PC-9 (cell line): ENCODE measurements around the gene NBEAL2. TPM values are rescaled to one million over a fixed set of nuclear protein-coding genes. Genes with fewer than 3 reads are reported as not detected.

Source experiments
- BruUV-seq: library from RNA; stranded (reverse); fragments of 400-500 nt; replicated peaks from 2 replicates; lab custom pipeline; 2021; lab: Mats Ljungman, UMichigan
- CTCF ChIA-PET: fragments of 300-600 bp; sonication (Branson Sonifier 250); formaldehyde crosslinking; loops from one replicate; lab custom pipeline; 2022; ENCODE audit warnings: antibody characterized with exemption; lab: Charles Lee
- POLR2A ChIA-PET: fragments of 300-600 bp; sonication (Branson Sonifier 250); formaldehyde crosslinking; loops from one replicate; lab custom pipeline; 2022; ENCODE audit warnings: antibody characterized with exemption; ENCODE audit not compliant: unreplicated experiment; lab: Charles Lee
- DNase-seq, 2 experiments: peaks; one replicate each; pipeline versions ENCODE4 v3.0.0 to v3.0.0-alpha.2; 2015 to 2022; ENCODE audit warnings: mixed read lengths in 1 of 2
- H2AFZ ChIP-seq: fragments of 200-600 bp; sonication (generic); 2 replicates; pipeline ENCODE4 v1.8.1; 2017; ENCODE audit warnings: antibody characterized with exemption
- H3F3A ChIP-seq: fragments of 200-600 bp; sonication (generic); 2 replicates; pipeline ENCODE4 v1.8.1; 2017; ENCODE audit warnings: antibody characterized with exemption, mild to moderate bottlenecking, low read depth; ENCODE audit not compliant: insufficient read depth
- H3K27ac ChIP-seq: fragments of 200-600 bp; sonication (generic); 2 replicates; pipeline ENCODE4 v1.6.1; 2016; ENCODE audit warnings: mixed run types
- H3K27me3 ChIP-seq: fragments of 200-600 bp; sonication (generic); 2 replicates; pipeline ENCODE4 v1.6.1; 2016; ENCODE audit warnings: low read depth, mixed run types; ENCODE audit not compliant: insufficient read depth
- H3K36me3 ChIP-seq: fragments of 200-600 bp; sonication (generic); 2 replicates; pipeline ENCODE4 v1.6.1; 2016; ENCODE audit warnings: low read depth, mixed run types
- H3K4me1 ChIP-seq: fragments of 200-600 bp; sonication (generic); replicated peaks from 2 replicates; pipeline ENCODE4 v1.6.1; 2016; ENCODE audit warnings: mixed run types; ENCODE audit not compliant: insufficient read depth
- H3K4me2 ChIP-seq: fragments of 200-600 bp; sonication (generic); 2 replicates; pipeline ENCODE4 v1.6.1; 2017; ENCODE audit warnings: mixed run types
- H3K4me3 ChIP-seq: fragments of 200-600 bp; sonication (generic); 2 replicates; pipeline ENCODE4 v1.6.1; 2016; ENCODE audit warnings: mixed run types
- H3K79me2 ChIP-seq: fragments of 200-600 bp; sonication (generic); 2 replicates; pipeline ENCODE4 v1.6.1; 2017; ENCODE audit warnings: low read depth, mixed run types
- H3K9me2 ChIP-seq: fragments of 200-600 bp; sonication (generic); 2 replicates; pipeline ENCODE4 v1.8.1; 2017; ENCODE audit warnings: mild to moderate bottlenecking; ENCODE audit not compliant: insufficient read depth
- H3K9me3 ChIP-seq: fragments of 200-600 bp; sonication (generic); 2 replicates; pipeline ENCODE4 v1.8.1; 2016; ENCODE audit warnings: low read depth; ENCODE audit not compliant: insufficient read depth
- H4K20me1 ChIP-seq: fragments of 200-600 bp; sonication (generic); 2 replicates; pipeline ENCODE4 v1.8.1; 2017; ENCODE audit not compliant: insufficient read depth
- CTCF ChIP-seq: fragments of 200-600 bp; sonication (generic); conservative IDR thresholded peaks from 2 replicates; pipeline ENCODE4 v1.6.1; 2017; ENCODE audit warnings: mixed run types, antibody characterized with exemption, mild to moderate bottlenecking, moderate library complexity
- EZH2 ChIP-seq: fragments of 200-600 bp; sonication (generic); IDR thresholded peaks from 2 replicates; pipeline ENCODE4 v1.8.0; 2017; ENCODE audit warnings: antibody characterized with exemption, low read depth
- intact Hi-C: fragments of 100-400 bp; cut with micrococcal nuclease; formaldehyde crosslinking; loops from one replicate; pipeline ENCODE4 v1.10.0; 2022; ENCODE audit not compliant: unreplicated experiment
- total RNA-seq: library from RNA; stranded (reverse); gene quantifications from 2 replicates; pipeline ENCODE4 v1.2.3, GENCODE V29; 2021

The NBEAL2 gene
- total RNA-seq, 1 experiment from 2014 or later, result 81.0 TPM

- BruUV-seq, result no TSS peak
- H2AFZ ChIP-seq, result no peak overlapping the region
- intact Hi-C loops, result no loop called here
- ChIA-PET POLR2A (no interaction called here), CTCF (no interaction called here)
- no peak for DNase-seq
- H3K4me3 ChIP-seq, result no peak overlapping the region
- 0 out of 2 replicates have a peak, but pooled peaks cover 10% of the 10 kb centered on the region for H3K79me2 ChIP-seq
- no peak for TF ChIP-seq EZH2
- TF ChIP-seq CTCF, result no peak
- no peaks in the 10 kb centered on the region for H3K36me3 ChIP-seq
- H3K27me3 ChIP-seq, result no peaks in the 10 kb centered on the region
- H3K27ac ChIP-seq, result no peak overlapping the region
- H4K20me1 ChIP-seq, result no peaks in the 10 kb centered on the region
- H3K9me3 ChIP-seq, result no peaks in the 10 kb centered on the region
- no peak overlapping the region for H3K4me2 ChIP-seq
- H3F3A ChIP-seq, result no peaks in the 10 kb centered on the region; the same call in 1 of the 2 replicates
- H3K9me2 ChIP-seq, result no peaks in the 10 kb centered on the region
- no peaks in the 10 kb centered on the region for H3K4me1 ChIP-seq
These were observed 74.9 kb downstream of the NBEAL2 start for GRCh38 chr3:47054412-47054811.

DNA sequence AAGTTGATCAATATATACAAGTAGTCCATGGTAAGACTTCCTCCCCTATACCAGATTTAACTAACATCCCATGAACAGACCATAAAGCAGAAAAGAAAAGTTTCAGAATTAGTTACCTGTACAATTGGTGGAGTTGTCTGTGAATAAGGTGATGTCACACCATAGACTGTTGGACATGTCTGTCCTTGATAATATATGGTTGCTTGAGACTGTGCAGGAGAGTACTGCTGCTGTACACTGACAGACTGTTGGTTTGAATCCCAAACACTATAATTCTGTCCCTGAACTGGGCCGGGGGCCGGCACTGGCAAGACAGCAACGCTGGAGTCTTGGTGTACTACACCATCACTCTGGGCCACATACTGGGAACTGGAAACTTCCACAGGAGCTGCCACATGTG lies 77.2 kb downstream of the NBEAL2 start:
- Histone ChIP-seq H3F3A (no peaks in the 10 kb centered on the region), H3K4me1 (no peaks in the 10 kb centered on the region), H3K4me2 (no peak overlapping the region), H3K79me2 (0 out of 2 replicates have a peak, but pooled peaks cover 6% of the 10 kb centered on the region), H3K9me2 (no peaks in the 10 kb centered on the region), H4K20me1 (no peaks in the 10 kb centered on the region), H3K4me3 (no peak overlapping the region), H3K27me3 (no peaks in the 10 kb centered on the region), H3K27ac (no peak overlapping the region), H3K9me3 (no peaks in the 10 kb centered on the region), H3K36me3 (peaks cover 3% of the 10 kb centered on the region; the same call in 1 of the 2 replicates), H2AFZ (no peak overlapping the region)
- intact Hi-C loops, result no loop called here
- no peak for DNase-seq
- ChIA-PET CTCF (no interaction called here), POLR2A (no interaction called here)
- BruUV-seq, result no TSS peak
- TF ChIP-seq CTCF, result no peak
- TF ChIP-seq EZH2, result no peak

DNA sequence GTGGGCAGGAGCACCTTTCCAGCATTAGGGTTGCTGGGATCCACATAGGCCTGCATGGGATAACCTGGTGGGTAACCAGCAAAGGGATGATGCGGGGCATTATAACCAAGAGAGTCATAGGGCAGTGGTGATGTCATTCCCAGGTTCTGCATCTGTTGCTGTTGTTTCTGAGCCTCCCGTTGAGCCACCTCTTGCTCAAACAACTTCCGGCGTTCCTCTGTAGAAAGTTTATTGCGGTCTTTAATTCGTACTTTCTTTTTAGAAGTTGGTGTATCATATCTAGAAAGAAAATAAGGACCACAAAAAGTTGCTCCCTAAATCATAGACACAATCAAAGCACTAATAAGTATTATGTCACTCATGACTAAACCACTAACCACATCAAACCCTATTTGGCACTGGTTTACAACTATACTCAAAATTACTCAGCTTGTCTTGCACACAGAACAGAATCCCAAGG lies 77.8 kb downstream of the NBEAL2 start:
- Histone ChIP-seq H3K4me2 (no peak overlapping the region), H3K4me3 (no peak overlapping the region), H3K9me2 (no peaks in the 10 kb centered on the region), H3K27me3 (no peaks in the 10 kb centered on the region), H3K27ac (no peak overlapping the region), H3F3A (no peaks in the 10 kb centered on the region), H2AFZ (no peak overlapping the region), H4K20me1 (no peaks in the 10 kb centered on the region), H3K36me3 (peaks cover 6% of the 10 kb centered on the region; the same call in 1 of the 2 replicates), H3K9me3 (no peaks in the 10 kb centered on the region), H3K79me2 (0 out of 2 replicates have a peak, but pooled peaks cover 6% of the 10 kb centered on the region), H3K4me1 (no peaks in the 10 kb centered on the region)
- BruUV-seq, result no TSS peak
- TF ChIP-seq CTCF, result no peak
- TF ChIP-seq EZH2, result no peak
- intact Hi-C loops, result no loop called here
- CTCF ChIA-PET, result no interaction called here
- POLR2A ChIA-PET, result no interaction called here
- DNase-seq, result no peak

Other genes starting within 250 kb of the NBEAL2 start
- gene MYL3, start 116.2 kb upstream of the NBEAL2 start, total RNA-seq, result not detected in 2 replicates
- gene PTH1R, start 101.9 kb upstream of the NBEAL2 start, total RNA-seq, result not detected in 2 replicates
- gene CCDC12, start 2.9 kb upstream of the NBEAL2 start, total RNA-seq, result 39.3 and 43.1 TPM in 2 replicates
- 37.0 and 47.7 TPM in 2 replicates for gene SETD2, start 184.4 kb downstream of the NBEAL2 start, total RNA-seq